Heart left ventricle (tissue), 16 donors: Measurements from ENCODE around the gene NPM1. TPM values are rescaled to one million over a fixed set of nuclear protein-coding genes. Genes with fewer than 3 reads are reported as not detected.

Source experiments
- ATAC-seq, 4 donors: fragments of 200-7000 bp; cut with Tn5 transposase; one replicate each; pipeline ENCODE4 v1.9.1; 2020 to 2022; ENCODE audit warnings: moderate library complexity in 4 of 4, mild to moderate bottlenecking in 3 of 4, moderate number of reproducible peaks in 1 of 4
- DNase-seq, 5 donors: peaks; one replicate each; pipeline ENCODE4 v3.0.0-alpha.2; 2020
- H3K27ac ChIP-seq, 12 donors: fragments of 200-600 bp; sonication (generic) in 4 of 12; one replicate each; pipeline versions ENCODE4 v1.5.0 to v1.8.0; 2016 to 2022; ENCODE audit warnings: mild to moderate bottlenecking in 2 of 12
- H3K27me3 ChIP-seq, 9 donors: fragments of 200-600 bp; sonication (generic) in 2 of 9; one replicate each; pipeline versions ENCODE4 v1.5.1 to v1.8.0; 2016 to 2022; ENCODE audit warnings: mild to moderate bottlenecking in 3 of 9
- H3K36me3 ChIP-seq, 9 donors: fragments of 200-600 bp; sonication (generic) in 2 of 9; one replicate each; pipeline versions ENCODE4 v1.5.0 to v1.8.0; 2018 to 2022; ENCODE audit warnings: mild to moderate bottlenecking in 2 of 9
- H3K4me1 ChIP-seq, 12 donors: fragments of 200-600 bp; sonication (generic) in 4 of 12; one replicate each; pipeline versions ENCODE4 v1.5.0 to v1.8.0; 2016 to 2022; ENCODE audit warnings: mild to moderate bottlenecking in 3 of 12
- H3K4me3 ChIP-seq, 12 donors: fragments of 200-600 bp; sonication (generic) in 4 of 12; one replicate each; pipeline versions ENCODE4 v1.5.0 to v1.8.0; 2017 to 2022; ENCODE audit warnings: mild to moderate bottlenecking in 9 of 12, moderate library complexity in 4 of 12
- H3K9me3 ChIP-seq, 12 donors: fragments of 200-600 bp; sonication (generic) in 4 of 12; one replicate each; pipeline versions ENCODE4 v1.5.0 to v1.8.0; 2016 to 2022; ENCODE audit warnings: mild to moderate bottlenecking in 1 of 12
- POLR2A ChIP-seq, 2 donors: fragments of 450-650 bp; IDR thresholded peaks; one replicate each; pipeline ENCODE4 v1.6.1; 2017; ENCODE audit warnings: antibody characterized with exemption in 2 of 2, mild to moderate bottlenecking in 2 of 2, moderate library complexity in 2 of 2
- WGBS, 4 donors: extraction: QIAGEN DNeasy Blood & Tissue Kit in 2 of 4; methylation state at CpG; one replicate each; pipeline versions ENCODE4 v1.1.5 to v1.1.7; 2013 to 2018; 5-methylcytosine and 5-hydroxymethylcytosine counted together
- intact Hi-C, 10 donors: fragments of 100-400 bp; cut with DNase I; formaldehyde crosslinking; loops; one replicate each; pipeline versions ENCODE4 v1.11.1 to v1.14.2; 2022
- polyA plus RNA-seq, 2 donors: library from polyadenylated mRNA; stranded (reverse); fragments of 200-250 nt; gene quantifications; one replicate each; pipeline ENCODE4 v1.2.3, GENCODE V29; 2013
- total RNA-seq, 9 donors: library from RNA; depleted of rRNA in 2 of 9; stranded (reverse); fragments of >200 nt in 2 of 9; fragmentation: NEBNext Ultra II Directional in 3 of 9; extraction: Animal tissue kit (Norgen Biotek cat#: 25700) in 3 of 9; gene quantifications; one replicate each; pipeline versions ENCODE4 v1.1.0 to v1.2.4, GENCODE V29; 2016 to 2023
- TF ChIP-seq, protein P1 (sequence below), 12 donors: fragments of 200-600 bp; sonication (generic) in 4 of 12; IDR thresholded peaks; one replicate each; pipeline versions ENCODE4 v1.5.0 to v1.8.0; 2018 to 2022; ENCODE audit warnings: antibody characterized with exemption in 12 of 12, mild to moderate bottlenecking in 5 of 12
- donor health status: ischemic (EF 13 %, LVEDD 7.1; RV severe dilation, severe dysfunction).
- donor health status: healthy with polysubstance abuse.
- donor health status: DM: no; HTN: yes; CAD: no.
- donor health status: DM: no; HTN: no; CAD: no.
- donor health status: ischemic (EF 25% LVEDD 6.9; RV normal size, moderate dysfunction).
- donor health status: ischemic (EF 25% LVEDD 5.7; RV mildly dilated, moderate dysfunction).
- donor health status: healthy.
- donor health status: DM: yes; HTN: yes; CAD: no.
- donor health status: ischemic (EF 35%, LVEDD 5.7; RV mildly dilated, moderate dysfunction).
- donor health status: nonischemic (EF 11% LVEDD 7.7; RV severe dilation, severe dysfunction).
- donor health status: DM: yes; HTN: yes; CAD: no.
- donor health status: PGD.
- donor health status: ischemic (EF 29% LVEDD 5.4; RV normal size, mild dysfunction).
- donor health status: nonischemic (EF 23%, LVEDD 6.1; RV moderate dilation, normal function).

The NPM1 gene
- total and polyA plus RNA-seq, 11 donors, result 240 to 1,458 (median 442) TPM

GRCh38 chr5:171386861-171387344 lies 746 bp upstream of the NPM1 start:
- intact Hi-C loops, result no loop called here
- ATAC-seq (no peak), DNase-seq (no peak)
- H3K4me1 ChIP-seq, result peaks cover 4 to 42% (median 26%) of the 10 kb centered on the region in 12 donors
- peak overlapping the region; percentile 67 to 99 (median 84) for H3K4me3 ChIP-seq
- 12 to 18% (median 14%) methylated on average over 20 of the region's 20 CpGs for WGBS, 4 donors
- H3K27ac ChIP-seq, result peak overlapping the region; percentile 82 to 95 (median 91)
- TF ChIP-seq, protein P1, sequence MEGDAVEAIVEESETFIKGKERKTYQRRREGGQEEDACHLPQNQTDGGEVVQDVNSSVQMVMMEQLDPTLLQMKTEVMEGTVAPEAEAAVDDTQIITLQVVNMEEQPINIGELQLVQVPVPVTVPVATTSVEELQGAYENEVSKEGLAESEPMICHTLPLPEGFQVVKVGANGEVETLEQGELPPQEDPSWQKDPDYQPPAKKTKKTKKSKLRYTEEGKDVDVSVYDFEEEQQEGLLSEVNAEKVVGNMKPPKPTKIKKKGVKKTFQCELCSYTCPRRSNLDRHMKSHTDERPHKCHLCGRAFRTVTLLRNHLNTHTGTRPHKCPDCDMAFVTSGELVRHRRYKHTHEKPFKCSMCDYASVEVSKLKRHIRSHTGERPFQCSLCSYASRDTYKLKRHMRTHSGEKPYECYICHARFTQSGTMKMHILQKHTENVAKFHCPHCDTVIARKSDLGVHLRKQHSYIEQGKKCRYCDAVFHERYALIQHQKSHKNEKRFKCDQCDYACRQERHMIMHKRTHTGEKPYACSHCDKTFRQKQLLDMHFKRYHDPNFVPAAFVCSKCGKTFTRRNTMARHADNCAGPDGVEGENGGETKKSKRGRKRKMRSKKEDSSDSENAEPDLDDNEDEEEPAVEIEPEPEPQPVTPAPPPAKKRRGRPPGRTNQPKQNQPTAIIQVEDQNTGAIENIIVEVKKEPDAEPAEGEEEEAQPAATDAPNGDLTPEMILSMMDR (IDR thresholded peaks at IDR 0.05), result no peak
- TF ChIP-seq POLR2A (IDR thresholded peaks at IDR 0.05), result no peak
- no peaks in the 10 kb centered on the region for H3K9me3 ChIP-seq
- H3K36me3 ChIP-seq, result peaks cover 0 to 20% (median 11%) of the 10 kb centered on the region in 9 donors
- H3K27me3 ChIP-seq, result no peaks in the 10 kb centered on the region

DNA sequence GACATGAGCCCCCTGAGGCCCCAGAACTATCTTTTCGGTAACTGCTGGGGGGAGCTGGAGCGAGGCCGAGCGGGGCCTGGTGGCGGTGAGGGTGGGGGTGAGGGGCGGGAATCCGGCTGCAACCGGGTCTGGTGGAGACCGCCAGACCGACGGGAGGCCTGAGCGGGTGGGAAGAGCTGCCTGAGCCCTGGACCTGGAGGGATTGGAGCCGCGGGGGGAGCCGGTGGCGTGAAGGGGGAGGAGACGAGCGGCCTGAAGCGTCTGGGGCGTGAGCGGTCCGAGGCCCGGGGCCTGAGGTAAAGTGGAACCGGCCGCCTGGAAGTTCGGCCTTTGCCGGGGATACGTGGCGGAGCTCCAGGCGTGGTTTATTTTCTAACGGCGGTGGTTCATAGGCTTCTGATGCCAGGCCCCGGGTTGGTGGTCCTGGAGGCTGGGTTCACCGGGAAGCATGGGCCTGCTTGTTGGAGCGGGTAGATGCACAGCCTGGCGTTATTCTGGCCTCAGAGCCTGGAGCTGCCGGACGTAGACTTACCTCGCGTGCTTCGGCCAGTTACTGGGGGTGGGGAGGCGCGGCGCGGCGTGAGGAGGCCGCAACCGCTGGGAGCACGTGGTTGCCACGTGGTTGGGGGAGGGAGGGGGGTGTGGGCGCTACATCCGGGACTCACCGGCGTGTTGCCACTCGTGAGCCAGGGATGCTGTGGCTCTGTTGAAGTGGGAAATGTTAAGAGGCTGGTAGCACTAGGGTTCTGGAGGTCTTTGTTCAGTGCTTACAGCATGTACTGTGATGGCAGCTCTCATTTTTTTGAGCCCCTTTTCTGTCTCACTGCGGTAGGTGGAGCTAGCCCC lies 544 bp downstream of the NPM1 start:
- 0 to 2% (median 1%) methylated on average over 44 to 56 of the region's 56 CpGs for WGBS, 4 donors
- DNase-seq (peak; percentile 71 to 83 (median 75)), ATAC-seq (peak; percentile 15 to 62 (median 48))
- Histone ChIP-seq H3K9me3 (no peaks in the 10 kb centered on the region), H3K27me3 (no peaks in the 10 kb centered on the region), H3K36me3 (peaks cover 0 to 33% (median 23%) of the 10 kb centered on the region in 9 donors), H3K4me1 (peaks cover 4 to 45% (median 29%) of the 10 kb centered on the region in 12 donors), H3K4me3 (peak overlapping the region; percentile 67 to 99 (median 84)), H3K27ac (peak overlapping the region; percentile 73 to 95 (median 88))
- intact Hi-C loops, result no loop called here
- TF ChIP-seq, protein P1 (IDR thresholded peaks at IDR 0.05), result no peak
- TF ChIP-seq POLR2A (IDR thresholded peaks at IDR 0.05), result no peak

GRCh38 chr5:171388816-171389168 lies 1.1 kb downstream of the NPM1 start:
- H3K4me3 ChIP-seq, result peak overlapping the region; percentile 67 to 99 (median 84)
- H3K9me3 ChIP-seq, result no peaks in the 10 kb centered on the region
- H3K27me3 ChIP-seq, result no peaks in the 10 kb centered on the region
- intact Hi-C loops, result no loop called here
- peaks cover 0 to 39% (median 29%) of the 10 kb centered on the region in 9 donors for H3K36me3 ChIP-seq
- WGBS, 4 donors, result 5 to 15% (median 10%) methylated on average over 14 of the region's 14 CpGs
- no peak for ATAC-seq
- peak overlapping the region in 4 of 12 donors; percentile 90 to 95 (median 94) for H3K27ac ChIP-seq
- H3K4me1 ChIP-seq, result peaks cover 4 to 45% (median 29%) of the 10 kb centered on the region in 12 donors
- DNase-seq, result no peak
- no peak for TF ChIP-seq POLR2A (IDR thresholded peaks at IDR 0.05)
- TF ChIP-seq, protein P1 (IDR thresholded peaks at IDR 0.05), result no peak
